Smooth muscle cell (in vitro differentiated cells): ENCODE results near the gene FMO5. TPM values are rescaled to one million over a fixed set of nuclear protein-coding genes. Genes with fewer than 3 reads are reported as not detected.
A peak's percentile ranks its signal among the peaks of the same experiment; 100 is the strongest.

Experiments
- DNase-seq: peaks from one replicate; lab custom pipeline; 2025; ENCODE audit not compliant: unreplicated experiment; lab: John Stamatoyannopoulos, UW
- H2AFZ ChIP-seq: fragments of 200-600 bp; sonication (generic); 2 replicates; pipeline ENCODE4 v1.6.0; 2016; ENCODE audit warnings: antibody characterized with exemption, low read depth, mild to moderate bottlenecking
- H3F3A ChIP-seq: fragments of 200-600 bp; sonication (generic); 2 replicates; pipeline ENCODE4 v1.6.0; 2017; ENCODE audit warnings: antibody characterized with exemption, low read depth
- H3K27ac ChIP-seq: fragments of 200-600 bp; sonication (generic); 2 replicates; pipeline ENCODE4 v1.5.1; 2016; ENCODE audit warnings: low read depth, mild to moderate bottlenecking
- H3K27me3 ChIP-seq: fragments of 200-600 bp; sonication (generic); 2 replicates; pipeline ENCODE4 v1.6.1; 2016; ENCODE audit warnings: low read depth, mild to moderate bottlenecking
- H3K36me3 ChIP-seq: fragments of 200-600 bp; sonication (generic); 2 replicates; pipeline ENCODE4 v1.5.1; 2016; ENCODE audit warnings: low read depth
- H3K4me1 ChIP-seq: fragments of 200-600 bp; sonication (generic); 2 replicates; pipeline ENCODE4 v1.5.1; 2016; ENCODE audit warnings: low read depth
- H3K4me2 ChIP-seq: fragments of 200-600 bp; sonication (generic); 2 replicates; pipeline ENCODE4 v1.6.0; 2016; ENCODE audit warnings: mild to moderate bottlenecking
- H3K4me3 ChIP-seq: fragments of 200-600 bp; sonication (generic); 2 replicates; pipeline ENCODE4 v1.5.1; 2016; ENCODE audit warnings: mild to moderate bottlenecking
- H3K79me2 ChIP-seq: fragments of 200-600 bp; sonication (generic); 2 replicates; pipeline ENCODE4 v1.6.0; 2016; ENCODE audit warnings: low read depth, mild to moderate bottlenecking
- H3K9ac ChIP-seq: fragments of 200-600 bp; sonication (generic); 2 replicates; pipeline ENCODE4 v1.6.0; 2016; ENCODE audit warnings: low read depth
- H3K9me3 ChIP-seq: fragments of 200-600 bp; sonication (generic); replicated peaks from 2 replicates; pipeline ENCODE4 v1.5.1; 2016; ENCODE audit warnings: low read depth
- H4K20me1 ChIP-seq: fragments of 200-600 bp; sonication (generic); 2 replicates; pipeline ENCODE4 v1.6.0; 2016; ENCODE audit warnings: low read depth
- WGBS: methylation state at CpG from one replicate; pipeline ENCODE4 v1.1.7; 2016; ENCODE audit warnings: low lambda C conversion rate; 5-methylcytosine and 5-hydroxymethylcytosine counted together
- polyA plus RNA-seq: library from polyadenylated mRNA; unstranded; fragments of >200 nt; fragmentation: Nextera tagmentation; extraction: Ambion mirVana; gene quantifications from 2 replicates; pipeline ENCODE4 v1.2.1, GENCODE V29; 2016
- total RNA-seq: library from RNA; depleted of rRNA; stranded (reverse); fragments of >200 nt; gene quantifications from 2 replicates; pipeline ENCODE4 v1.2.3, GENCODE V29; 2014
- TF ChIP-seq, protein P1 (sequence below): fragments of 200-600 bp; sonication (generic); IDR thresholded peaks from 2 replicates; pipeline ENCODE4 v1.5.1; 2017; ENCODE audit warnings: borderline replicate concordance, mild to moderate bottlenecking, antibody characterized with exemption; ENCODE audit not compliant: insufficient read depth, poor library complexity, severe bottlenecking

The FMO5 gene
- total and polyA plus RNA-seq, 2 experiments from 2014 or later, result 0.49 to 1.9 TPM

DNA sequence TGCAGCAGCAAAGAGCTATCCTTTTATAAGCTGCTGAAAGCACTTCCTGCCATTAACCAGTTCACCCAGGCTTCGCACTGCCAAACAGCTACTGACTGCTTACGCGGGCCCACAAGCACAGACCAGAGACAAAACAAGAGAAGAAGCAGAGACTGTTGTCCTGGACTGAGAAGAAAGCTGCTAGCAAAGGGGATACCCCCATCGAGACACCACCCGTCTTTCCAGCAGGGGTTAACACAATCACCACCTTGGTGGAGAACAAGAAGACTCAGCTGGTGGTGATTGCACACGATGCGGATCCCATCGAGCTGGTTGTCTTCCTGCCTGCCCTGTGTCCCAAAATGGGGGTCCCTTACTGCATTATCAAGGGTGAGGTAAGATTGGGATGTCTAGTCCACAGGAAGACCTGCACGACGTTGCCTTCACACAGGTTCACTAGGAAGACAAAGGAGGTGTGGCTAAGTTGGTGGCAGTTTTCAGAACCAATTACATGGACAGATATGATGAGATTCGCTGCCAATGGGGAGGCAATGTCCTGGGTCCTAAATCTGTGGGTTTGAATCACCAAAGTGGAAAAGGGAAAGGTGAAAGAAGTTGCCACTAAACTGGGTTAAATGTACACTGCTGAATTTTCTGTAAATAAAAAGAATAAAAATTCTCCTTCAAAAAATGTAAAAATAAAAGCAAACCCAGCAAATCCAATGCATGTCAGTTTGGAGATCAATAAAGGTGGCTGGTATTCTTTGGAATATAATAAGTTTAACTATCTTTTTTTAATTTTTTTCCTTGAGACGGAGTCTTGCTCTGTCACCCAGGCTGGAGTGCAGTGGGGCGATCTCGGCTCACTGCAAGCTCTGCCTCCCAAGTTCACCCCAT lies 1.2 kb downstream of the FMO5 start:
- H3K4me1 ChIP-seq, result peaks cover 3% of the 10 kb centered on the region
- no peaks in the 10 kb centered on the region for H3K79me2 ChIP-seq
- TF ChIP-seq, protein P1, sequence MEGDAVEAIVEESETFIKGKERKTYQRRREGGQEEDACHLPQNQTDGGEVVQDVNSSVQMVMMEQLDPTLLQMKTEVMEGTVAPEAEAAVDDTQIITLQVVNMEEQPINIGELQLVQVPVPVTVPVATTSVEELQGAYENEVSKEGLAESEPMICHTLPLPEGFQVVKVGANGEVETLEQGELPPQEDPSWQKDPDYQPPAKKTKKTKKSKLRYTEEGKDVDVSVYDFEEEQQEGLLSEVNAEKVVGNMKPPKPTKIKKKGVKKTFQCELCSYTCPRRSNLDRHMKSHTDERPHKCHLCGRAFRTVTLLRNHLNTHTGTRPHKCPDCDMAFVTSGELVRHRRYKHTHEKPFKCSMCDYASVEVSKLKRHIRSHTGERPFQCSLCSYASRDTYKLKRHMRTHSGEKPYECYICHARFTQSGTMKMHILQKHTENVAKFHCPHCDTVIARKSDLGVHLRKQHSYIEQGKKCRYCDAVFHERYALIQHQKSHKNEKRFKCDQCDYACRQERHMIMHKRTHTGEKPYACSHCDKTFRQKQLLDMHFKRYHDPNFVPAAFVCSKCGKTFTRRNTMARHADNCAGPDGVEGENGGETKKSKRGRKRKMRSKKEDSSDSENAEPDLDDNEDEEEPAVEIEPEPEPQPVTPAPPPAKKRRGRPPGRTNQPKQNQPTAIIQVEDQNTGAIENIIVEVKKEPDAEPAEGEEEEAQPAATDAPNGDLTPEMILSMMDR, result no peak
- peak overlapping the region; percentile 7 for H3K4me3 ChIP-seq
- H3K9ac ChIP-seq, result no peak overlapping the region
- H4K20me1 ChIP-seq, result no peaks in the 10 kb centered on the region
- no peak for DNase-seq
- no peaks in the 10 kb centered on the region for H3K9me3 ChIP-seq
- 69% methylated on average over 14 of the region's 14 CpGs for WGBS
- no peaks in the 10 kb centered on the region for H3K36me3 ChIP-seq
- H3K27me3 ChIP-seq, result no peaks in the 10 kb centered on the region
- H3K27ac ChIP-seq, result no peak overlapping the region
- no peak overlapping the region for H2AFZ ChIP-seq
- peaks cover 5% of the 10 kb centered on the region for H3F3A ChIP-seq
- H3K4me2 ChIP-seq, result no peak overlapping the region

DNA sequence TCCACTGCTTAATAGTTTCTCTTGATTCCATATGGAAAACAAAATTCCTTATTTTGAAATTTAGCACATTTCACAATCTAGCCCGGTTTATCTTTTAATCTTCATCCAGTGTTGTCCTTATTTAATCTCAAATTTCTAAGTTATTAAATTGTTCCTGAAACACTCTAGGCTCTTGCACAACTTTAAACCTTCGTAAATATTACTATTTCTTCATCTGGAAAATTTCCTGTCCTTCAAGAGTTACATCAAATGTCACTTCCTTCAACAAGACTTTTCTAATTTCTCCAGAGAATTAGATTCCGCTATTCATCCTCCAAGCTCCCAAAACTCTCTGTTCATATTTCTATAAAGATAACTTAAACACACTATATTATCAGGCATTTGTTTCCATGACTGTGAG lies 6.5 kb downstream of the FMO5 start:
- TF ChIP-seq, protein P1, result no peak
- Histone ChIP-seq H3K4me2 (no peak overlapping the region), H3K36me3 (no peaks in the 10 kb centered on the region), H3K4me3 (no peak overlapping the region), H3K27me3 (no peaks in the 10 kb centered on the region), H3K27ac (no peak overlapping the region), H2AFZ (no peak overlapping the region), H3K9me3 (no peaks in the 10 kb centered on the region), H4K20me1 (no peaks in the 10 kb centered on the region), H3K4me1 (no peaks in the 10 kb centered on the region), H3F3A (peaks cover 5% of the 10 kb centered on the region), H3K9ac (no peak overlapping the region), H3K79me2 (no peaks in the 10 kb centered on the region)
- no peak for DNase-seq
- 64% methylated on average over 3 of the region's 3 CpGs for WGBS

DNA sequence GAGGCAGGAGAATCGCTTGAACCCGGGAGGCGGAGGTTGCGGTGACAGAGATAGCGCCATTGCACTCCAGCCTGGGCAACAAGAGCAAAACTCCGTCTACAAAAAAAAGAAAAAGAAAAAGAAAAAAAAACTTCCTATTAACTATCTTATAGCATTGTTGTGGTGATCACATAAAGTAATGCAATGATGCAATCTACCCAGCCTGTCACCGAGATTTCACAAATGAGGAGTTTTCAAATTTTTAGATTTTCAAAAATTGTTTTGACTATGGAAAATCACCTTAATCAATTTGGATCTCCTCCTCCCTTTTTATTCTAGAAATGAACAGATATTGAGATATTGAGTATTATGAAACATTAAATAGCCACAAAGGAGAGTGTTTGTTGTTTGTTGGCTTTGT lies 8.0 kb downstream of the FMO5 start:
- DNase-seq, result no peak
- WGBS, result 95% methylated on average over 7 of the region's 7 CpGs

More for the DNA sequence above, 8.0 kb downstream of the FMO5 start:
- H3K9ac ChIP-seq, result no peak overlapping the region
- peaks cover 2% of the 10 kb centered on the region for H3K4me1 ChIP-seq
- no peaks in the 10 kb centered on the region for H3K36me3 ChIP-seq
- H3K79me2 ChIP-seq, result no peaks in the 10 kb centered on the region
- no peaks in the 10 kb centered on the region for H3K27me3 ChIP-seq
- no peak overlapping the region for H3K4me3 ChIP-seq
- H3F3A ChIP-seq, result no peaks in the 10 kb centered on the region
- TF ChIP-seq, protein P1, result no peak
- H3K4me2 ChIP-seq, result no peak overlapping the region
- H2AFZ ChIP-seq, result no peak overlapping the region
- H3K27ac ChIP-seq, result no peak overlapping the region
- H3K9me3 ChIP-seq, result no peaks in the 10 kb centered on the region
- H4K20me1 ChIP-seq, result no peaks in the 10 kb centered on the region
